CD4-positive, alpha-beta T cell (primary cell): ENCODE results near the gene THEM5. TPM values are rescaled to one million over a fixed set of nuclear protein-coding genes. Genes with fewer than 3 reads are reported as not detected.
"Not testable (repeated sequence)": the region's sequence is repeated elsewhere in the genome, so short reads cannot be mapped to it uniquely, and the experiment has no call there.

ENCODE experiments used
- ATAC-seq: fragments of 200-7000 bp; cut with Tn5 transposase; one replicate; pipeline ENCODE4 v1.10.0; 2022; ENCODE audit warnings: mild to moderate bottlenecking; ENCODE audit not compliant: poor library complexity
- CTCF ChIA-PET: fragments of 350-600 bp; sonication (Branson Sonifier 250); formaldehyde crosslinking; loops from one replicate; lab custom pipeline; 2021; ENCODE audit warnings: antibody characterized with exemption, inconsistent platforms; lab: Charles Lee
- POLR2A ChIA-PET: fragments of 350-600 bp; sonication (Branson Sonifier 250); formaldehyde crosslinking; loops from one replicate; lab custom pipeline; 2021; ENCODE audit warnings: antibody characterized with exemption, inconsistent platforms; lab: Charles Lee
- DNase-seq, 14 experiments: peaks; one replicate each; pipeline ENCODE4 v3.0.0-alpha.2; 2013 to 2020; ENCODE audit warnings: mixed read lengths in 2 of 14
- H3K27ac ChIP-seq, 2 donors: one replicate each; pipeline versions ENCODE4 v1.5.1 to v1.7.0; 2013; ENCODE audit warnings: low read length in 2 of 2, low read depth in 1 of 2, mild to moderate bottlenecking in 1 of 2
- H3K27me3 ChIP-seq, 2 experiments: 1 replicate in 1 of 2; 2 replicates in 1 of 2; pipeline versions ENCODE4 v1.6.1 to v1.7.0; 2013; ENCODE audit warnings: low read length in 2 of 2, control low read depth in 1 of 2, mild to moderate bottlenecking in 1 of 2, moderate library complexity in 1 of 2; ENCODE audit not compliant: insufficient read depth in 2 of 2, control insufficient read depth in 1 of 2
- H3K36me3 ChIP-seq: one replicate; pipeline ENCODE4 v1.6.1; 2013; ENCODE audit warnings: low read length, control low read depth; ENCODE audit not compliant: insufficient read depth
- H3K4me1 ChIP-seq: one replicate; pipeline ENCODE4 v1.6.1; 2013; ENCODE audit warnings: low read length, control low read depth; ENCODE audit not compliant: insufficient read depth
- H3K4me3 ChIP-seq: one replicate; pipeline ENCODE4 v1.5.1; 2013; ENCODE audit warnings: mild to moderate bottlenecking, low read length, moderate library complexity
- H3K9me3 ChIP-seq, 2 experiments: 1 replicate in 1 of 2; 2 replicates in 1 of 2; pipeline versions ENCODE4 v1.6.1 to v1.7.0; 2013; ENCODE audit warnings: low read length in 2 of 2, mild to moderate bottlenecking in 2 of 2, control low read depth in 1 of 2, moderate library complexity in 1 of 2; ENCODE audit not compliant: control insufficient read depth in 1 of 2, insufficient read depth in 1 of 2
- H3K27ac Mint-ChIP-seq: one replicate; pipeline ENCODE4 v1.8.0; 2020; ENCODE audit warnings: mixed read lengths
- H3K27me3 Mint-ChIP-seq: one replicate; pipeline ENCODE4 v1.8.0; 2021; ENCODE audit warnings: mixed read lengths
- H3K36me3 Mint-ChIP-seq: one replicate; pipeline ENCODE4 v1.8.0; 2021; ENCODE audit warnings: low read depth, mixed read lengths
- H3K4me1 Mint-ChIP-seq: one replicate; pipeline ENCODE4 v1.8.0; 2021; ENCODE audit warnings: low read depth, mixed read lengths
- H3K4me3 Mint-ChIP-seq: one replicate; pipeline ENCODE4 v1.8.0; 2020; ENCODE audit warnings: mild to moderate bottlenecking, mixed read lengths
- H3K9me3 Mint-ChIP-seq: one replicate; pipeline ENCODE4 v1.8.0; 2020; ENCODE audit warnings: mixed read lengths
- CTCF ChIP-seq: fragments of 200-600 bp; IDR thresholded peaks from one replicate; pipeline ENCODE4 v1.8.0; 2022; ENCODE audit warnings: antibody characterized with exemption, mild to moderate bottlenecking
- intact Hi-C, 2 experiments: fragments of 100-400 bp; cut with DNase I in 1 of 2; cut with micrococcal nuclease in 1 of 2; formaldehyde crosslinking; loops; one replicate each; pipeline versions ENCODE4 v1.15.1 to v1.9.0; 2023 to 2025; cut with DNase I, micrococcal nuclease
- total RNA-seq, 174 experiments: library from RNA in 2 of 174; stranded (reverse) in 2 of 174; gene quantifications; one replicate each; pipeline ENCODE4 v1.2.3 and lab custom pipeline; 2021 to 2026

THEM5 gene
- total RNA-seq, 2 experiments from 2014 or later = not detected

- no peak overlapping the region for H3K27ac Mint-ChIP-seq
Measured at GRCh38 chr1:151855933-151856332, 2.4 kb upstream of the THEM5 start.

GRCh38 chr1:151855516-151855915 is 2.0 kb upstream of the THEM5 start:
- H3K9me3 Mint-ChIP-seq, H3K4me1 Mint-ChIP-seq, H3K27me3 Mint-ChIP-seq, POLR2A ChIA-PET, DNase-seq, intact Hi-C loops, H3K4me3 Mint-ChIP-seq, H3K4me3 ChIP-seq, H3K36me3 Mint-ChIP-seq, CTCF ChIA-PET, H3K27me3 ChIP-seq, H3K27ac Mint-ChIP-seq, H3K4me1 ChIP-seq, H3K36me3 ChIP-seq, H3K9me3 ChIP-seq, ATAC-seq, H3K27ac ChIP-seq: not testable (repeated sequence)

More at GRCh38 chr1:151855933-151856332, 2.4 kb upstream of the THEM5 start:
- H3K4me3 Mint-ChIP-seq = no peak overlapping the region
- ATAC-seq = no peak
- POLR2A ChIA-PET = no interaction called here
- H3K36me3 ChIP-seq = no peaks in the 10 kb centered on the region
- intact Hi-C loops = no loop called here
- no peak overlapping the region for H3K27ac ChIP-seq
- H3K27me3 Mint-ChIP-seq = no peaks in the 10 kb centered on the region
- no peak for DNase-seq
- no peaks in the 10 kb centered on the region for H3K36me3 Mint-ChIP-seq
- H3K9me3 ChIP-seq = no peaks in the 10 kb centered on the region
- H3K4me3 ChIP-seq = no peak overlapping the region
- TF ChIP-seq CTCF = no peak
- no peaks in the 10 kb centered on the region for H3K4me1 ChIP-seq
- CTCF ChIA-PET = no interaction called here
- H3K4me1 Mint-ChIP-seq = no peaks in the 10 kb centered on the region
- no peaks in the 10 kb centered on the region for H3K27me3 ChIP-seq
- H3K9me3 Mint-ChIP-seq = no peaks in the 10 kb centered on the region

DNA sequence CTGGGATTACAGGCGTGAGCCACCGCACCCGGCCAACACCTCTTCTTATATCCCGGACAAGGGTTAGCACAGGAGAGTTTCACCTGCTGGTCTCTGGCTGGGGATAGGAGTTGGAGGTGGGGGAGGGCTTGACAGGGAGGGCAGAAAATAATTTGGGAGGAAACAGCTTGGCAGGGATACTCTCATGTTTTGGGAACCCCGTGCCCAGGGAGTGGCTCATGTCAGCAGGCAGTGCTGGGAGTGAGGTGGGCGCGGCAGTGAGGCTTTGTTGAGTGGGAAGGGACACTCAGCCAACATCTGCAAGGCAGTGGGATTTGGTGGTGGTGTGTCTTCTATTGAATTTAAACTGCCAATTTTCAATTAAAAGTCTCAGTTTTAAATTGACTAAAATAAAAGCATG is 1.1 kb upstream of the THEM5 start:
- ATAC-seq = no peak
- DNase-seq = no peak
- ChIA-PET POLR2A (interaction anchor here (0.6 kb wide), 1 partner anchor 554 kb away, joined by 3 read pairs; no protein-coding TSS in a partner anchor), CTCF (no interaction called here)
- Histone ChIP-seq H3K9me3 (no peaks in the 10 kb centered on the region), H3K4me1 (no peaks in the 10 kb centered on the region), H3K27ac (no peak overlapping the region), H3K4me3 (no peak overlapping the region), H3K36me3 (peaks cover 3% of the 10 kb centered on the region), H3K27me3 (no peaks in the 10 kb centered on the region)
- Mint-ChIP-seq H3K4me1 (no peaks in the 10 kb centered on the region), H3K27ac (no peak overlapping the region), H3K9me3 (no peaks in the 10 kb centered on the region), H3K27me3 (no peaks in the 10 kb centered on the region), H3K4me3 (no peak overlapping the region), H3K36me3 (no peaks in the 10 kb centered on the region)
- TF ChIP-seq CTCF = no peak
- intact Hi-C loops = no loop called here

DNA sequence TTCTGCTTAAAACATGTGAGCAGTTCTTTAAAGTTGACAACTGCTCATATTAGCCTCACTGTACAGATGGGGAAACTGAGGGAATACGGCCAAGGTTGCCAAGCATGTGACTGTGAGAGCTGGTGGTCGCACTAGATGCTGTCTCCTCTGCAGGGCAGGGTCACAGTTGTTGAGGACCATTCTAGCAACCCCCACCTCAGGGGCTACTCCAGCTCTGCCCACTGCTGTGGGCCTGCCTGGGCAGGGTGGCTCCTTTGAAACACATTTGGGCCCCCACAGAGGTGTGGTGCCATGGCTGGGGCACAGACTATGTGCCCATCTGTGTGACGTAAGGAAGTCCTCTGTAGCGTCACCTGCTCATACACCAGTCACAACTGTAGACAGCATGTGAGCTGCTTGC is 779 bp downstream of the THEM5 start:
- H3K27ac Mint-ChIP-seq = no peak overlapping the region
- Histone ChIP-seq H3K27me3 (no peaks in the 10 kb centered on the region), H3K36me3 (peaks cover 5% of the 10 kb centered on the region), H3K4me3 (no peak overlapping the region), H3K9me3 (no peaks in the 10 kb centered on the region), H3K27ac (no peak overlapping the region), H3K4me1 (peaks cover 3% of the 10 kb centered on the region)
- H3K36me3 Mint-ChIP-seq = no peaks in the 10 kb centered on the region
- H3K4me1 Mint-ChIP-seq = no peaks in the 10 kb centered on the region
- CTCF ChIA-PET = no interaction called here
- POLR2A ChIA-PET = no interaction called here
- DNase-seq (no peak), ATAC-seq (no peak)
- no peak overlapping the region for H3K4me3 Mint-ChIP-seq
- no peaks in the 10 kb centered on the region for H3K27me3 Mint-ChIP-seq
- intact Hi-C loops = no loop called here
- no peaks in the 10 kb centered on the region for H3K9me3 Mint-ChIP-seq
- TF ChIP-seq CTCF = no peak
